ENCODE measurements around the gene MTOR.

GRCh38 chr1:11180342-11180744 lies 82.0 kb downstream of the MTOR start:
- TF ChIP-seq, protein P1, sequence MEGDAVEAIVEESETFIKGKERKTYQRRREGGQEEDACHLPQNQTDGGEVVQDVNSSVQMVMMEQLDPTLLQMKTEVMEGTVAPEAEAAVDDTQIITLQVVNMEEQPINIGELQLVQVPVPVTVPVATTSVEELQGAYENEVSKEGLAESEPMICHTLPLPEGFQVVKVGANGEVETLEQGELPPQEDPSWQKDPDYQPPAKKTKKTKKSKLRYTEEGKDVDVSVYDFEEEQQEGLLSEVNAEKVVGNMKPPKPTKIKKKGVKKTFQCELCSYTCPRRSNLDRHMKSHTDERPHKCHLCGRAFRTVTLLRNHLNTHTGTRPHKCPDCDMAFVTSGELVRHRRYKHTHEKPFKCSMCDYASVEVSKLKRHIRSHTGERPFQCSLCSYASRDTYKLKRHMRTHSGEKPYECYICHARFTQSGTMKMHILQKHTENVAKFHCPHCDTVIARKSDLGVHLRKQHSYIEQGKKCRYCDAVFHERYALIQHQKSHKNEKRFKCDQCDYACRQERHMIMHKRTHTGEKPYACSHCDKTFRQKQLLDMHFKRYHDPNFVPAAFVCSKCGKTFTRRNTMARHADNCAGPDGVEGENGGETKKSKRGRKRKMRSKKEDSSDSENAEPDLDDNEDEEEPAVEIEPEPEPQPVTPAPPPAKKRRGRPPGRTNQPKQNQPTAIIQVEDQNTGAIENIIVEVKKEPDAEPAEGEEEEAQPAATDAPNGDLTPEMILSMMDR (conservative IDR thresholded peaks at IDR 0.05 in 1 of 2, IDR thresholded peaks at IDR 0.05 in 1 of 2; ENCODE audit: extremely low read depth in 1 of 2, insufficient read depth in 1 of 2, low read depth in 1 of 2, low read length in 2 of 2) = no peak
- no peak for TF ChIP-seq EZH2 (IDR thresholded peaks at IDR 0.05; ENCODE audit: borderline replicate concordance, low read length)

Measured in mammary epithelial cell (primary cell).